Neural cell (in vitro differentiated cells): ENCODE results near the gene TIPRL.

Source experiments
- EZH2 ChIP-seq: fragments of 200-600, 300-800 bp; shearing (Covaris generic), sonication (generic); IDR thresholded peaks from 2 replicates; pipeline ENCODE4 v1.6.1; 2014; ENCODE audit warnings: antibody characterized with exemption, low read length, borderline replicate concordance, mild to moderate bottlenecking; ENCODE audit not compliant: insufficient read depth, poor library complexity, severe bottlenecking
- MXI1 ChIP-seq: fragments of 450-650 bp; conservative IDR thresholded peaks from 2 replicates; pipeline ENCODE4 v1.6.1; 2014; ENCODE audit warnings: antibody characterized with exemption, mild to moderate bottlenecking; ENCODE audit not compliant: poor library complexity, severe bottlenecking
- POLR2AphosphoS5 ChIP-seq: IDR thresholded peaks from 2 replicates; pipeline ENCODE4 v1.6.1; 2012
- RAD21 ChIP-seq: fragments of 450-650 bp; conservative IDR thresholded peaks from 2 replicates; pipeline ENCODE4 v1.6.1; 2014; ENCODE audit warnings: antibody characterized with exemption, mild to moderate bottlenecking, moderate library complexity
- TAF1 ChIP-seq: IDR thresholded peaks from 2 replicates; pipeline ENCODE4 v1.6.1; 2012; ENCODE audit warnings: low read depth
- TF ChIP-seq, protein P1 (sequence below): fragments of 450-650 bp; IDR thresholded peaks from 2 replicates; pipeline ENCODE4 v1.5.1; 2014; ENCODE audit warnings: antibody characterized with exemption, mild to moderate bottlenecking, moderate library complexity; ENCODE audit not compliant: poor library complexity, severe bottlenecking

- TF ChIP-seq TAF1 (no peak), MXI1 (no peak), EZH2 (no peak), RAD21 (no peak), POLR2AphosphoS5 (no peak)
- TF ChIP-seq, protein P1, sequence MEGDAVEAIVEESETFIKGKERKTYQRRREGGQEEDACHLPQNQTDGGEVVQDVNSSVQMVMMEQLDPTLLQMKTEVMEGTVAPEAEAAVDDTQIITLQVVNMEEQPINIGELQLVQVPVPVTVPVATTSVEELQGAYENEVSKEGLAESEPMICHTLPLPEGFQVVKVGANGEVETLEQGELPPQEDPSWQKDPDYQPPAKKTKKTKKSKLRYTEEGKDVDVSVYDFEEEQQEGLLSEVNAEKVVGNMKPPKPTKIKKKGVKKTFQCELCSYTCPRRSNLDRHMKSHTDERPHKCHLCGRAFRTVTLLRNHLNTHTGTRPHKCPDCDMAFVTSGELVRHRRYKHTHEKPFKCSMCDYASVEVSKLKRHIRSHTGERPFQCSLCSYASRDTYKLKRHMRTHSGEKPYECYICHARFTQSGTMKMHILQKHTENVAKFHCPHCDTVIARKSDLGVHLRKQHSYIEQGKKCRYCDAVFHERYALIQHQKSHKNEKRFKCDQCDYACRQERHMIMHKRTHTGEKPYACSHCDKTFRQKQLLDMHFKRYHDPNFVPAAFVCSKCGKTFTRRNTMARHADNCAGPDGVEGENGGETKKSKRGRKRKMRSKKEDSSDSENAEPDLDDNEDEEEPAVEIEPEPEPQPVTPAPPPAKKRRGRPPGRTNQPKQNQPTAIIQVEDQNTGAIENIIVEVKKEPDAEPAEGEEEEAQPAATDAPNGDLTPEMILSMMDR = no peak
These were observed 56.8 kb downstream of the TIPRL start for GRCh38 chr1:168235548-168235885.
